Amniotic stem cell (primary cell): ENCODE measurements around the gene CCR8.

ENCODE experiments used
- DNase-seq: peaks from one replicate; lab custom pipeline; 2025; lab: John Stamatoyannopoulos, UW

CCR8 gene

GRCh38 chr3:39329493-39329892, at the start of gene CCR8:
CCR8 (plus strand) TSS chr3:39329709; CDS start chr3:39332332, 2,623 bp downstream.
- no peak for DNase-seq

GRCh38 chr3:39279745-39280517, 49.6 kb upstream of the CCR8 start, which contains the start of gene CX3CR1:
CX3CR1 (minus strand) TSS chr3:39280036; CDS start chr3:39266509, 13,527 bp downstream.
- no peak for DNase-seq

DNA sequence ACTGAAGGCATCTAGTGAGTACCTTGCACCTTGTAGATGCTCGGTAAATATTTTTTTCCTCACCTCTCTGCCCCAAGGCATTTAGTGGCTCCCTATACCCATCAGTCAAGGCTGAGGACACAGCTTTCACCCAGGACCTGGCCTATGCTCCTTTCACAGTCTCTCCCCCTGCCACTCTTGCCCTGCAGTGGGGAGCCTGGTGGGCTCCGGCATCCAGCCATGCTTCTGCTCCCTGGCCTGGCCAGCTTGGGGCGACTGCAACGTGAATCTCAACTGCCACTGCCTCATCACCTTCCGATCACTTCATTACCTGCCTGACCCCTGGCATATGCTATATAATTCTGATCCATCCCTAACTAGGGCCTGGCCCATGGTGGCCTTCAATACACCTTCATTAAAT, 48.9 kb upstream of the CCR8 start:
- DNase-seq: no peak

DNA sequence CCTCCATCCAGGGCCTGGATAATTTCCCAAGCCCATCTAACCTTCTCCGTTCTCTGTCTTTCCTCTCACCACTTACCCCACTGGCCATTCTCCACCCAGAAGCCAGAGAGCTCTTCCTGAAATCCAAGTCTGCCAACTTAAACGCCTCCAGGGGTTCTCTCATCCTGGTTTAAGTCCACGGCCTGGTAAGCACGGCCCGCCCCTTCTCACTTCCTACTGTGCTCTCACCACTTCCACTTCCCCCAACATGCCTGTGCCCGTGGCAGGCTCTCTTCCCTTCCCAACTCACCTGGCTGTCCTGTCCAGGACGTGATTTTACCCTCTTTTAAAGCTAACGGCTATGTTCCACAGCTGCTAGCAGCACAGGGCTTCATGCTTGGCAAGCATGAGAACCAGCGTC, 48.0 kb upstream of the CCR8 start:
- no peak for DNase-seq

- no peak for DNase-seq
Observed at GRCh38 chr3:39282057-39282456, 47.5 kb upstream of the CCR8 start.

DNA sequence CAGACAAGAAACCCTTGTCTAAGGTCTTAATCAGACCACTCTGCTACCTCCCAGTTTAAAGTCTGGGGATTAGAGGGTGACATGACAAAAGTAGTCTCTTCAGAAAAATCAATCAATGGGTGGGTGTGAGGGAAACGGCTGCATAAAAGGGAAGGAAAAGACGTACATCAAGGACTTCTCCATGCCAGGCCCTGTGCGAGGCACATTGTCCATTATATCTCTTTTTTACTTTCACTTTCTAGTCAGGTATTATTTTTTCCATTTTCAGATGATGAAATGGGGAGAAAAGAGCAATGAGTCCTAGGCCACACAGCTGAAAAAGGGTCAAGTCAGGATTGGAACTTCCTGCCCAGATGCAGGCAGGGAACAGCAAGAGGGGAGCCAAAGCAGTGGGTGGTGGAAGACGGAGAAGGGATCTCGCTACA, 45.0 kb upstream of the CCR8 start:
- DNase-seq: no peak

DNA sequence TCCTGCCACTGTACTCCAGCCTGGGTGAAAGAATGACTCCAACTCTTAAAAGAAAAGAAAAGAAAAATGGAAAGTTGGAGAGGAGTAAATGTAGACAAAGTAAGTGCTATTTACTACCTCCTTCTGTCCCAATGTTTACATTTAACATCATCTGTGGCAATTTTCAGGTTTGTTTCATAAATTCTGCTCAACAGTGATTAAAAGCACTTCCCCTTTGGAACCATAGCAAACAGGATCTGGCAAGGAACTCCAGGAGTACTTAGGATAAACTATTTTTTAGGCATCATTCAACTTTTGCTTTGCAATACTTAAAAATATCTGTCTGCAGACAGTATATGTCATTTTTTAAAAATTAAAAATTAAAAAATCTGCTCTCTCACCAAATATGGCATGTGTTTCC, 44.2 kb upstream of the CCR8 start:
- no peak for DNase-seq

DNA sequence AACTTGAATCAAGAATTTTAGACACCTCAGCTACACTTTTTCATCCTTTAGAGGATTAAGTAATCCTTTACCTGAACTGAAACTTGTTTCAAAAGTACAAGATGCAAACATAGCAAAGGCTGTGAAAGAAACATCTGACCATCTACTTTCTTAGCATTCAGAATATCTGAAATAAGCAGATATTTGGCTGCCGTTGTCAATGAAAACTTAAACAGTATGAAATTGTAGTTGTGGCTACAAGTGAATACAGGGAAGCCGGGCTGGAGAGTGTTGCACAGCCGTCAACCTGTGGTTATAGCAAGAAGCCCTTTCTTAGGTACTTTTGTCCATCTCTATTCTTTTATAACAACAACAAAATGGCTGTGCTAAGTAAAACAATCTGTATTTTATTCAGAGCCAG, 42.7 kb upstream of the CCR8 start:
- DNase-seq: no peak

DNA sequence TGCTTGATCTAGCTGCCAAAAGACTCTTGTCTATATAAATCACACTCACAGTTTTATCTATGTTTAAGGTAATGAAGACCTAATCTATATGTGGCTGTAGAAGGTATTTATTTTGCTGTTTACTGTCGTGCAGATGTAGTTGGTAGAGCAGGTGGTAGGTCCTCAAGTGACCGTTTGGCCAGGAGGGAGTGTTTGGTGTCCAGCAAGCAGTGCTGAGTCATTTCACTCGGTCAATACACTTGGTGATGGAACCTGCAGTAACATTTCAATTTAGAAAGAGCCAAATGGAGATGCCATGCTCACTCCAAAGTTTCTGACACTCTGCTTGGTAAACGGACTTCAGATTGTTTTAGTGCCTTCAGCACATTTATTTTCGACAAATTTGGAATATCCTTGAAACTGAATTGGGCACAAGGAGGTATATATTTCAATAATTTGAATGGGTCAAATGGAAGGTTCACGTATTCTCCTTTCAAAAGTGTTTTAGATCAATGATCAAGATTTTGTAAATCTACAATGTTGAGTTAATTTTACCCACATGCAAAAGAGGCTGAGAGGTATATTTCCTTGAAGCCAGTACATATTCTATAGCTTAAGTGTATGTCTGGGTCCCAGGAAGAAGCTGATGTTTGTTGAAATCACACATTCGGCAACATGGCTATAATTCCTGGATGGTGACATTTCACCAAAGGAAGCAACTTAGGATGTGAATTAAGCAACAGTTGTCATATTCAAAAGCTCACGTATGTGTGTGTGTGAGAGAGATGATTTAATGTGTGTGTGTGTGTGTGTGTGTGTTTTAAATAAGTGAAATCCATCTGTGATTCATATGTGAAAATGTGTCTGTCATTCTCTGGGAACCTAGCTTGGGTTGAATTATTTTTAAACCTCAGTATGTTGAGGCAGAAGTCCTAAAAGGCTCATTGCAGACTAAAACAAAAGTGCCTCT, 42.0 kb upstream of the CCR8 start:
- no peak for DNase-seq

DNA sequence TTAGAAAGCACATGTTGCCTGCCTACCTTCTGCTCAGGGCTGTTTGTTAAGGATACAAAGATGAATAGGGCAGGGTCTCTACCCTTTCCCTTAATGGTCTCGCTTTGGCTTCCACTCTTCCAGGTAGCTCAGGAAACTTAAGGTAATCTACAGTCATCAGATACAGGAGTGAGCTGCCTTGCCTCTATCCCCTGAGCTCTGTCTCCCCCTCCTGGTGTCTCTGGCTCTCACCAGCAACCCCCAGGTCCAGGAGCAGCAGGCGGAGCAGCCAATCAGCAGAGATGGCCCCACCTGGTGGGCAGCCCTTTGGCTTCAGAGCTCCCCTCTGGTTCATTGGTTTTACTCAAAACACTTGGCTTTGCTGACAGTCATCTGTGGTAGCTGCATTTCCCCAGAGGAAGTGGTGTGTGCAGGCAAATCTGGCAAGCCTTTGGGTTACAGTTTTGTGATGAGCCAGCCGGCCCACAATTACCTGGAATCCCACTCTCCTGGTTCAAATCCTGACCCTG, 41.2 kb upstream of the CCR8 start:
- DNase-seq: peak; percentile 63

GRCh38 chr3:39289107-39289506, 40.4 kb upstream of the CCR8 start:
- no peak for DNase-seq

- DNase-seq: no peak
Observed at GRCh38 chr3:39290255-39290654, 39.3 kb upstream of the CCR8 start.

DNA sequence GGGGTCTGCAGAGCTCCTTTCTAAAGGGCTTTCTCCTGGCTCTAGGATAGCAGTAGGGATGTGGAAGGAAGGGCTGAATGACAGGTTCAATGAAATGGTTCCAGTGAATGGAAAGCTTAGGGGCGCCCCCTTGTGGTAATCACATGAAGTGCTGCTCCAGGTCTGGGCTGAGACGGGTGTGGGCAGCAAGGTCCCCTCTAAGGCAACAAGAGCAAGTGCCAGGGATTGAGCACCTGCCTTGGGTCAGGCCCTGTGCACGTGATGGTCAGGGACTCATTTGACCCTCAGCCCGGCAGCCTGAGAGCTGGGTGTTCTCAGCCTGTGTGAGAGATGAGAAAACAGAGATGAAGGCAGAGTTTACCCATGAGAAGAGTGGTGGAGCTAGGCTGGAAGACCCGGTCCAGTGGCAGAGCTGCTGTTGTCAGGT, 37.6 kb upstream of the CCR8 start:
- peak; percentile 11 for DNase-seq

DNA sequence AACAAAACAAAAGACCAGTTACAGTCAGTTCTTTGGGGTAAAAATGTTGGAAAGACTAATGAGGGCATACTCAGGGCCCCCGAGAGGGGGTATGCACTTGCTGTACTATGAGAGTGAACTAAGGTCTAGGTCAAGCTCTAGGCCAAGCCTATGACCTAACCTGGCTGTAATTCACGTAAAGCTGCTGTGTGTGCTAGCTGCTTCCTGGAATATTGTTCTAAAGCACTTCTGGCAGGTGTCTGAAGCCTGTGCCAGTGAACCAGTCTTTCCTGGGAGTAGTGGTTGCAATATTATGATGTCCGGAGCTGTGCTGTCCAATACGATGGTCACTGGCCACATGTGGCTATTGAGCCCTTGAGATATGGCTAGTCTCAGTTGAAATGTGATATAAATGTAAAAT, 36.5 kb upstream of the CCR8 start:
- no peak for DNase-seq

GRCh38 chr3:39294446-39295183, 34.9 kb upstream of the CCR8 start:
- DNase-seq: no peak

DNA sequence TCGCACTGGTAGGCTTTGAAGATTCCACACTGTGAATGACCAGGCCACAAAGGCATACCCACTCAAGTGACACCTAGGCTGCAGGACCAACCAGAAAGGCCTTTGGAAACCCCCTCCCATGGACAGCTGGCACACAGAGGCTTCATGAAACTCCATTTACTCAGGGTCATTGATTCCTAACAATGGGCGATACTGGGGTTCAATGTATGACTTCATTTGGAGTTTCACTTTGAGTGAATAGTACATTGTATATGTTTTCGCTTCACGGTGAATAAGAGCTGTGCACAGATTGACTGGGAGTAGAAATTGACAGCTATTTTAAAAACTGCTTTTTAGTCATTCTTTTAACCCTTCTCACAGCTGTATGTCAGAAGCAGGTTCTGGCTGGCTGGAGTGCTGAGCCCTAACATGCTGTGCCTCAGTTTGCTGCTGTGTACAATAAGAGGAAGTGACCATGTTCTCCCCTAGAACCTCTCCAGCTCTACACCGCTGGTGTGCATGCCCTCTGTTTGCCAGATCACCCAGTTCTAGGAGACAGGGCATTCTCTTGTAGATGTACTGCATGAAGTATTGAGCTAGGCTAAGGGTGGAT, 34.2 kb upstream of the CCR8 start:
- no peak for DNase-seq

- DNase-seq: no peak
Observed at GRCh38 chr3:39296197-39297077, 33.1 kb upstream of the CCR8 start.

- DNase-seq: no peak
Observed at GRCh38 chr3:39299279-39299678, 30.2 kb upstream of the CCR8 start.

DNA sequence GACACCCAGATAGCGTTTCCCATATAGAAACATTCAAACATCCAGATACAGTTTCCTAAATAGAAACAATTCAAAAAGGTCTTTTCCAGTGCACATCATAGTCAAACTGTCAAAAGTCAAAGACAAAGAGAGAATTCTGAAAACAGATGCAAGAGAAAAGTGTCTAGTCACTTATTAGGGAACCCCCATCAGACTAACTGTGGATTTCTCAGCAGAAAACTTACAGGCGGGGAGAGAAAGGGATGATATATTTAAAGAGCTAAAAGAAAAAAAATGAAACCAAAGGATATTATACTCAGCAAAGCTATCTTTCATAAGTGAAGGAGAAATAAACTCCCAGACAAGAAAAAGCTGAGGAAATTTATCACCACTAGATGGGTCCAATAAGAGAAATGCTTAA, 27.3 kb upstream of the CCR8 start:
- no peak for DNase-seq

- DNase-seq: no peak
Observed at GRCh38 chr3:39313289-39313688, 16.2 kb upstream of the CCR8 start.

GRCh38 chr3:39315420-39315819, 14.1 kb upstream of the CCR8 start:
- DNase-seq: no peak
